SK-N-MC (cell line): ENCODE measurements around the gene SMYD4.
A peak's percentile ranks its signal among the peaks of the same experiment; 100 is the strongest.
"Not testable (repeated sequence)": the region's sequence is repeated elsewhere in the genome, so short reads cannot be mapped to it uniquely, and the experiment has no call there.

ENCODE experiments used
- DNase-seq: peaks from one replicate; pipeline ENCODE4 v3.0.0-alpha.2; 2011; ENCODE audit warnings: low read depth, low spot score
- H3K27ac ChIP-seq: fragments of 200-600 bp; sonication (generic); 2 replicates; pipeline ENCODE4 v1.5.1; 2016; ENCODE audit warnings: mixed run types
- H3K36me3 ChIP-seq: fragments of 200-600 bp; sonication (generic); 2 replicates; pipeline ENCODE4 v1.6.1; 2017; ENCODE audit warnings: antibody characterized with exemption, low read length, mixed read lengths; ENCODE audit not compliant: insufficient read depth
- H3K4me3 ChIP-seq: fragments of 200-600 bp; sonication (generic); 2 replicates; pipeline ENCODE4 v1.5.1; 2016
- H3K9ac ChIP-seq: fragments of 200-600 bp; sonication (generic); 2 replicates; pipeline ENCODE4 v1.8.0; 2017; ENCODE audit warnings: mixed run types, mixed read lengths; ENCODE audit not compliant: insufficient read length
- H3K9me3 ChIP-seq: fragments of 200-600 bp; sonication (generic); 2 replicates; pipeline ENCODE4 v1.6.1; 2017; ENCODE audit warnings: low read depth, mild to moderate bottlenecking, antibody characterized with exemption, low read length, moderate library complexity, mixed read lengths
- EZH2 ChIP-seq: fragments of 200-600 bp; sonication (generic); IDR thresholded peaks from one replicate; pipeline ENCODE4 v1.6.1; 2017; ENCODE audit warnings: antibody characterized with exemption
- FOXP2 ChIP-seq: optimal IDR thresholded peaks from 2 replicates; pipeline ENCODE3; 2011; ENCODE audit warnings: mild to moderate bottlenecking, moderate library complexity; ENCODE audit not compliant: insufficient read depth; ENCODE audit errors: extremely low read length, control extremely low read depth
- POLR2AphosphoS5 ChIP-seq: IDR thresholded peaks from 2 replicates; pipeline ENCODE4 v1.6.1; 2012; ENCODE audit warnings: mild to moderate bottlenecking, low read depth, low read length, borderline replicate concordance

SMYD4 gene

GRCh38 chr17:1783271-1783670 is 46.4 kb downstream of the SMYD4 start:
- TF ChIP-seq FOXP2 = no peak
- Histone ChIP-seq H3K9ac (peak overlapping the region; percentile 12), H3K36me3 (peaks cover 68% of the 10 kb centered on the region), H3K4me3 (no peak overlapping the region), H3K9me3 (no peaks in the 10 kb centered on the region), H3K27ac (no peak overlapping the region)
- no peak for DNase-seq

DNA sequence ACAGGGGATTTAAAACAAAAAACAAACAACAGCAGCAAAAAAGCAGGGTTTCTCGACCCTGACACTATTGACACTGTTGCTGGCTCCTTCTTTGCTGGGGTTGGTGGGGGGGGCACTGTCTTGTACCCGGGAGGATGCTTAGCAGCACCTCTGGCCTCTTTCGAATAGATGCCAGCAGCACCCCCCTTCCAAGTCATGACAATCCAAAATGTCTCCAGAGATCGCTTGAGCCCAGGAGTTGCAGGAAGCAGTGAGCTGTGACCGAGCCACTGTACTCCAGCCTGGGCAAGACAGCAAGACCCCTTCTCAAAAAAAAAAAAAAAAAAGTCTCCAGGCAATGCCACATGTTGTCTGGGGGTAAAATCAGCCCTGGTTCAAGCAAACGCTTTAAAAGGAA is 47.5 kb downstream of the SMYD4 start:
- Histone ChIP-seq H3K9me3 (no peaks in the 10 kb centered on the region), H3K36me3 (peaks cover 71% of the 10 kb centered on the region), H3K27ac (no peak overlapping the region), H3K4me3 (no peak overlapping the region), H3K9ac (no peak overlapping the region)
- no peak for TF ChIP-seq EZH2
- no peak for TF ChIP-seq FOXP2
- TF ChIP-seq POLR2AphosphoS5 = no peak
- no peak for DNase-seq

GRCh38 chr17:1779571-1780131 is 50.1 kb downstream of the SMYD4 start:
- H3K27ac ChIP-seq = peak overlapping the region; percentile 94
- TF ChIP-seq EZH2 (no peak), POLR2AphosphoS5 (no peak; the same call in 1 of the 2 replicates), FOXP2 (no peak)
- no peak overlapping the region for H3K9ac ChIP-seq
- peaks cover 67% of the 10 kb centered on the region for H3K36me3 ChIP-seq
- DNase-seq = peak; percentile 91
- peak overlapping the region; percentile 66 for H3K4me3 ChIP-seq
- no peaks in the 10 kb centered on the region for H3K9me3 ChIP-seq

DNA sequence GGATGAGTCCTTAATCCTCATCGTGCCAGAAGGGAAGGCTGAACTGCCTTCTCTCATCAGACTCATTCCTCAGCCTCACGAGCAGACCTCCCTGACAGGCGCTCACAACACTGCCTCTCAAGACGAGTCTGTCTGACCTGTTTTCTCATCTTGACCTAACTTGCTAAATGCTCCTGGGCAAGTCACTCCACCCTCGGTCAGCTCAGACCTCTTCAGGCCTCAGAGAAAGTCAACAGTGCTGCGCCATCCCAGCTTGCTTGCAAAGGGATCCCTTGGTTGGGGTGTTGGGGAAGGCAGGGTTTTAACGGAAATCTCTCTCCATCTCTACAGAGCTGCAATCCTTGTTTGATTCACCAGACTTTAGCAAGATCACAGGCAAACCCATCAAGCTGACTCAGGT is 52.8 kb downstream of the SMYD4 start:
- Histone ChIP-seq H3K4me3 (no peak overlapping the region), H3K27ac (no peak overlapping the region), H3K9ac (no peak overlapping the region), H3K36me3 (peaks cover 39% of the 10 kb centered on the region), H3K9me3 (no peaks in the 10 kb centered on the region)
- DNase-seq = no peak
- TF ChIP-seq POLR2AphosphoS5 (no peak), EZH2 (no peak), FOXP2 (no peak)

GRCh38 chr17:1776328-1776727 is 53.4 kb downstream of the SMYD4 start:
- no peaks in the 10 kb centered on the region for H3K9me3 ChIP-seq
- H3K27ac ChIP-seq = no peak overlapping the region
- H3K36me3 ChIP-seq = peaks cover 34% of the 10 kb centered on the region
- H3K9ac ChIP-seq = no peak overlapping the region
- no peak for DNase-seq
- no peak for TF ChIP-seq EZH2
- no peak for TF ChIP-seq POLR2AphosphoS5
- TF ChIP-seq FOXP2 = no peak
- H3K4me3 ChIP-seq = no peak overlapping the region

DNA sequence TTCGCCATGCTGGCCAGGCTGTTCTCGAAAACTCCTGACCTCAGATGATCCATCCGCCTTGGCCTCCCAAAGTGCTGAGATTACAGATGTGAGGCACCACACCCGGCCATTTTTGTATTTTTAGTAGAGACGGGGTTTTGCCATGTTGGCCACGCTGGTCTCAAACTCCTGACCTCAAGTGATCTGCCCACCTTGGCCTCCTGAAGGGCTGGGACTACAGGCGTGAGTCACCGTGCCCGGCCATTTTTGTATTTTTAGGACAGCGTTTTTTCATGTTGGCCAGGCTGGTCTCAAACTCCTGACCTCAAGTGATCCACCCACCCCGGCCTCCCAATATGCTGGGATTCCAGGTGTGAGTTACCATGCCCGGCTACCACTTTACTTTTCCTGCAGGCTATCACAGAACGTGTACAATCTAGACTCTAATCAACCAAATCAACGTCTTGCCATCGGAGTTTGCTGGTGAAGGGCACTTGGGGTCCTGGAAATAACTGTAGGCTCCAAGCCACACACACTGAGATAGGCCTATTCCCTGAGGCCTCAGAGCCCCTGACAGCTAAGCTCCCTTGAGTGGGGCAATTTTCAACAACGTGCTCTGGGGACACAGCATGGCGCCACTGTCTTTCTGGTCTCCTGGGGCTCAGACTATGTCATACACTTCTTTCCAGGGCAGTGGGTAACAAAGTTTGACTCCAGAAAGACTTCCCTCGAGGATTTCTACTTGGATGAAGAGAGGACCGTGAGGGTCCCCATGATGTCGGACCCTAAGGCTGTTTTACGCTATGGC is 55.1 kb downstream of the SMYD4 start:
- H3K9me3 ChIP-seq = no peaks in the 10 kb centered on the region
- peaks cover 29% of the 10 kb centered on the region for H3K36me3 ChIP-seq
- no peak for TF ChIP-seq FOXP2
- no peak for TF ChIP-seq EZH2
- TF ChIP-seq POLR2AphosphoS5 = no peak
- no peak for DNase-seq
- H3K4me3 ChIP-seq = no peak overlapping the region
- no peak overlapping the region for H3K9ac ChIP-seq
- H3K27ac ChIP-seq = no peak overlapping the region

DNA sequence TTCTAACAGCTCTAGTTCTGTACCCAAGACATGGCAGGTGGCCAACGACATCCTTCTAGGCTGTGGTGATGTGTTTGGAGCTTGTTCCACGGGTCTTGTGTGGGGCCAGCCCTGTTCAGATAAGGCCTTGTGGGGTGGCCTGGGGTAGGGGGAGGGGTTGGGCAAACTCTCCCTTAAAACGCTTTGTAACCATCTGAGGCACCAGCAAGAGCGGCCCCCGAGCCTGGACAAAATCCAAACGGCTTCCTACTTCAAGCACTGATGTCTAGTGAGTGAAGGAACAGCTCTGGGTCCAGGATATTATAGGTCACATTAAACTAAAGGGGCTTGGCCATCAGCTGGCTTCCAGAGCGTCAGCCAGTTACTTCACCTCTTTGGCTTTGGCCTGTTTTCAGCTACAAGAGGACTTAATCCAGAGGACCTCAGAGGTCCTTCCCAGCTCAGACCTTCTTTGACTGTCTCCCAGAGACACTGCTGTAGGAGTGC is 56.0 kb downstream of the SMYD4 start:
- no peak for DNase-seq
- TF ChIP-seq EZH2 (no peak), POLR2AphosphoS5 (no peak), FOXP2 (no peak)
- no peak overlapping the region for H3K27ac ChIP-seq

GRCh38 chr17:1773000-1773695 is 56.6 kb downstream of the SMYD4 start:
- H3K4me3 ChIP-seq, H3K9ac ChIP-seq, DNase-seq, H3K9me3 ChIP-seq, H3K27ac ChIP-seq: not testable (repeated sequence)
- peaks cover 21% of the 10 kb centered on the region for H3K36me3 ChIP-seq

More for the DNA sequence above, 56.0 kb downstream of the SMYD4 start:
- Histone ChIP-seq H3K36me3 (peaks cover 27% of the 10 kb centered on the region), H3K4me3 (no peak overlapping the region), H3K9me3 (no peaks in the 10 kb centered on the region), H3K9ac (no peak overlapping the region)
